ENCODE measurements around the gene KRTAP4-3. TPM values are rescaled to one million over a fixed set of nuclear protein-coding genes. Genes with fewer than 3 reads are reported as not detected.
"Not testable (repeated sequence)": the region's sequence is repeated elsewhere in the genome, so short reads cannot be mapped to it uniquely, and the experiment has no call there.

KRTAP4-3 gene
- total and polyA plus RNA-seq, 5 donors from 2014 or later, result not detected

DNA sequence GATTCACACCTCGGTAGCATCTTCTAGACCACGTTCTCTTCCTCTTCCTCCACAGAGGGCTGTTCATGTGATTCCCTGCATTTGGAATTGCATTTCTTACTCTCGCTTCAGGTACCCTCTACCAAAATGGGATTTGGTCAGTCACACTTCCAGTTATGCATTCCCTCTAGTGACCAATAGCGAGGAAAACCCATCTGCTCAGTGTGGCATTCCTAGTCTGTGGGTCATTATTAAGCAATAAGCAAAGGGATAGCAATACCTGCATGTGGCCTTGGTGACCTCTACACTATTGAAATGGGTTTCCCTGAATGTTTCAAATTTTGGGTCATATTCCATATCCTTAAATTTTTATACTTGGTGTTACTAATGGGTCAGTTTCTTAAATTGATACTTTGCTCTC lies 18.0 kb downstream of the KRTAP4-3 start:
- ATAC-seq (ENCODE audit: low read depth in 2 of 2), result no peak
- Mint-ChIP-seq H3K4me1 (peaks cover 0 to 2% (median 0%) of the 10 kb centered on the region in 4 donors), H3K36me3 (no peaks in the 10 kb centered on the region), H3K27ac (no peak overlapping the region), H3K4me3 (no peak overlapping the region), H3K9me3 (peaks cover 0 to 3% (median 0%) of the 10 kb centered on the region in 7 donors), H3K27me3 (peaks cover 18% of the 10 kb centered on the region)
- H3K9me3 ChIP-seq (ENCODE audit: control insufficient read depth in 2 of 2, low read length in 2 of 2), result no peaks in the 10 kb centered on the region
- H3K27ac ChIP-seq (ENCODE audit: insufficient read depth, low read length, poor library complexity, severe bottlenecking), result no peak overlapping the region
- H3K36me3 ChIP-seq (ENCODE audit: control insufficient read depth, insufficient read depth, low read length), result no peaks in the 10 kb centered on the region
- H3K27me3 ChIP-seq (ENCODE audit: control insufficient read depth, insufficient read depth, low read length), result peaks cover 8% of the 10 kb centered on the region
- no peak overlapping the region for H3K4me3 ChIP-seq (ENCODE audit: low read depth, low read length)
- no peak for DNase-seq
- no peaks in the 10 kb centered on the region for H3K4me1 ChIP-seq (ENCODE audit: control insufficient read depth, insufficient read depth, low read length, poor library complexity, severe bottlenecking)

DNA sequence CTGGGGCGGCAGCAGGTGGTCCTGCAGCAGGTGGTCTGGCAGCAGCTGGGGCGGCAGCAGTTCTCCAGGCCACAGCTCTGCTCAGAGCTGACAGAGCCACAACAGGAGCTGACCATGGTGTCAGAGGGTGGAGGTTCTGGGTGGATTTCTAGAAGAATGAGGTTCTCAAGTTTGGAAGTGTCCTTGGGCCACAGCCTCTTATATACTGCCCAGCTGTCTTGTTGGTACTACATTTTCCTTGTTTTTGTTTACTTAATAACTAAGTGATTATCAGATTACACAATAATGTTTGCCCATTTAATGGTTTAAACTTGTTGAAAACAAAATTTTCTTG lies 18.4 kb downstream of the KRTAP4-3 start, which contains the start of gene KRTAP4-5:
Gene KRTAP4-5, minus strand, starts transcription at position 174 of the 334 bp plus-strand sequence. Its CDS starts 58 bp downstream, at position 116.
- Mint-ChIP-seq H3K36me3 (no peaks in the 10 kb centered on the region), H3K27ac (peak within 1 kb of the TSS in 1 of 3 donors; percentile 27), H3K4me1 (peaks cover 0 to 2% (median 0%) of the 10 kb centered on the region in 4 donors), H3K27me3 (peaks cover 20% of the 10 kb centered on the region), H3K9me3 (peaks cover 0 to 4% (median 0%) of the 10 kb centered on the region in 7 donors), H3K4me3 (no peak within 1 kb of the TSS)
- peaks cover 6% of the 10 kb centered on the region for H3K27me3 ChIP-seq (ENCODE audit: control insufficient read depth, insufficient read depth, low read length)
- no peak within 1 kb of the TSS for H3K27ac ChIP-seq (ENCODE audit: insufficient read depth, low read length, poor library complexity, severe bottlenecking)
- no peaks in the 10 kb centered on the region for H3K36me3 ChIP-seq (ENCODE audit: control insufficient read depth, insufficient read depth, low read length)
- no peak for DNase-seq
- H3K9me3 ChIP-seq (ENCODE audit: control insufficient read depth in 2 of 2, low read length in 2 of 2), result no peaks in the 10 kb centered on the region
- ATAC-seq (ENCODE audit: low read depth in 2 of 2), result no peak
- no peaks in the 10 kb centered on the region for H3K4me1 ChIP-seq (ENCODE audit: control insufficient read depth, insufficient read depth, low read length, poor library complexity, severe bottlenecking)
- no peak within 1 kb of the TSS for H3K4me3 ChIP-seq (ENCODE audit: low read depth, low read length)

DNA sequence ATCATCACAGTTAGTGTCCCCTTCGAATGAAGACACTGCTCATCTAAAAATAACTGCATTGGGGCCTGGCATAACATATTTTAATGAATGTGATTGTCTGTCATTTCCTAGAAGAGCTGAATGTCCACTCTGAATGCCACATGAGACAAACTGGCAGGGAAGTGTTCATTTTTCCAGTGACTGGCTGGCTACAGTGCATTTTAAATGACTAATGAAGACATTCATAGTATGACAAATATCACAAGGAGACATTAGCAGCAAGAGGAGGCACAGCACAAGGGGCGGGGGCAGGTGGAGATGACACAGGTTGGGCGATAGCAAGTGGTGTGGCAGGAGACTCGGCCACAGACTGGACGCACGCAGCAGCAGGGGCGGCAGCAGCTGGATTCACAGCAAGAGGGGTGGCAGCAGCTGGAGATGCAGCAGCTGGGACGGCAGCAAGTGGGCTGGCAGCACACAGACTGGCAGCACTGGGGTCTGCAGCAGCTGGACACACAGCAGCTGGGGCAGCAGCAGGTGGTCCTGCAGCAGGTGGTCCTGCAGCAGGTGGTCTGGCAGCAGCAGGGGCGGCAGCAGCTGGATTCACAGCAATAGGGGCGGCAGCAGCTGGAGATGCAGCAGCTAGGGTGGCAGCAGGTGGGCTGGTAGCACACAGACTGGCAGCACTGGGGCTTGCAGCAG lies 18.9 kb downstream of the KRTAP4-3 start:
- not testable (repeated sequence) for H3K36me3 ChIP-seq (ENCODE audit: control insufficient read depth, insufficient read depth, low read length); ATAC-seq (ENCODE audit: low read depth in 2 of 2); H3K4me1 Mint-ChIP-seq; H3K9me3 Mint-ChIP-seq; H3K27me3 ChIP-seq (ENCODE audit: control insufficient read depth, insufficient read depth, low read length); H3K36me3 Mint-ChIP-seq; H3K4me1 ChIP-seq (ENCODE audit: control insufficient read depth, insufficient read depth, low read length, poor library complexity, severe bottlenecking); H3K4me3 ChIP-seq (ENCODE audit: low read depth, low read length); DNase-seq; H3K27ac ChIP-seq (ENCODE audit: insufficient read depth, low read length, poor library complexity, severe bottlenecking); H3K9me3 ChIP-seq (ENCODE audit: control insufficient read depth in 2 of 2, low read length in 2 of 2); H3K4me3 Mint-ChIP-seq
- Mint-ChIP-seq H3K27me3 (peaks cover 18% of the 10 kb centered on the region), H3K27ac (peak overlapping the region in 1 of 3 donors; percentile 27)

DNA sequence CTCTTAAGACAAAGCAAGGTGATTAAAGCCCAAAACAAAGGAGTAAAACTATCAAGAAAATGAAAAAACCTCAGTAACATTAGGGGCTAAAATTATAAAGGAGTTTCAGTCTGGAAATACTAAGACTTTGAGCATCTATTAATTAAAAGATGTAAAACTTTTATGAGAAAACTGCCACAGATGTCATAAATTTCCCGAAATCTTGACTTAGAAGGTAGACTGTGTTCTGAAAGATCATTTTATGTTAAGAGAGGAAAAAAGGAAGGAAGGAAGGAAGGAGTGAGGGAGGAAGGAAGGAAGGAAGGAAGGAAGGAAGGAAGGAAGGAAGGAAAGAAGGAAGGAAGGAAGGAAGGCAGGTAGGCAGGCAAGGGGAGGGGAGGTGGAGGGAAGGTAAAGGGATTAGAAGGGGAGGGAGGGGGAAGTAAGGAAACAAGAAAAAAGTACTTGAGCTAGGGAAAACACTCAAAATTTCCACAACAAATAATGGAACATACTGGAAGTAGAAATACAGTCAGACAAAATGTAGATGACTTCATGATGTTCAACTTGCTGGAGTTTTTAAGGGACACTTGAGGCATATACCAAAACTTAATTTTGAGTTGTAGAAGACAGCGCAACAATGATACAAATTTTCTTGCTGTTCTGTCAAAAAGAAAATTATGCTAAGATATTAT lies 20.4 kb downstream of the KRTAP4-3 start:
- Histone ChIP-seq H3K27me3 (ENCODE audit: control insufficient read depth, insufficient read depth, low read length) (peaks cover 4% of the 10 kb centered on the region), H3K9me3 (ENCODE audit: control insufficient read depth in 2 of 2, low read length in 2 of 2) (peaks cover 7 to 9% of the 10 kb centered on the region in 2 experiments), H3K36me3 (ENCODE audit: control insufficient read depth, insufficient read depth, low read length) (no peaks in the 10 kb centered on the region), H3K4me1 (ENCODE audit: control insufficient read depth, insufficient read depth, low read length, poor library complexity, severe bottlenecking) (no peaks in the 10 kb centered on the region), H3K27ac (ENCODE audit: insufficient read depth, low read length, poor library complexity, severe bottlenecking) (no peak overlapping the region), H3K4me3 (ENCODE audit: low read depth, low read length) (no peak overlapping the region)
- Mint-ChIP-seq H3K36me3 (no peaks in the 10 kb centered on the region), H3K27ac (no peak overlapping the region), H3K4me1 (peaks cover 0 to 2% (median 0%) of the 10 kb centered on the region in 4 donors), H3K4me3 (no peak overlapping the region), H3K9me3 (peaks cover 3 to 15% (median 7%) of the 10 kb centered on the region in 7 donors), H3K27me3 (peaks cover 11% of the 10 kb centered on the region)
- no peak for DNase-seq
- ATAC-seq (ENCODE audit: low read depth in 2 of 2), result no peak

DNA sequence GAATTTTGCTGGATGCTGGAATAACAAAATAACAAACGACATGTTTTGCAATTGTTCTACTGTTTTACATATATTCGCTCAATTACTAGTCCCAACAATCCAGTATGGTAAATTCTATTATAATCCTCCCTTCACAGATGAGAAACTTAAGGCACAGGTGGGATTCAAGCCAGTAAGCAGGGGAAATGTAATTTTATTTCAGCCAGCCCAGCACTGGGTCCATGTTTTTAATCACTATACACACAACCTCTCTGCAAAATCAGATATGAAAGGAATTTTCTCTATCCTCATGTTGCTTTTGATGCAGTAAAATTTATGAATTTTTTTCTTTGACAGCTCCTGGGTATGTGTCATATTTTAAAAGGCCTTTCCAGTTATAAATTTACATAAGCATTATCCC lies 22.8 kb downstream of the KRTAP4-3 start:
- DNase-seq, result no peak
- Mint-ChIP-seq H3K27ac (peak overlapping the region in 1 of 3 donors; percentile 43), H3K36me3 (no peaks in the 10 kb centered on the region), H3K27me3 (peaks cover 11% of the 10 kb centered on the region), H3K9me3 (peaks cover 3 to 26% (median 12%) of the 10 kb centered on the region in 7 donors), H3K4me3 (no peak overlapping the region), H3K4me1 (peaks cover 0 to 2% (median 0%) of the 10 kb centered on the region in 4 donors)
- H3K9me3 ChIP-seq (ENCODE audit: control insufficient read depth in 2 of 2, low read length in 2 of 2), result peaks cover 9 to 12% of the 10 kb centered on the region in 2 experiments
- H3K4me3 ChIP-seq (ENCODE audit: low read depth, low read length), result no peak overlapping the region
- no peaks in the 10 kb centered on the region for H3K4me1 ChIP-seq (ENCODE audit: control insufficient read depth, insufficient read depth, low read length, poor library complexity, severe bottlenecking)
- H3K27me3 ChIP-seq (ENCODE audit: control insufficient read depth, insufficient read depth, low read length), result peaks cover 6% of the 10 kb centered on the region
- no peak overlapping the region for H3K27ac ChIP-seq (ENCODE audit: insufficient read depth, low read length, poor library complexity, severe bottlenecking)
- ATAC-seq (ENCODE audit: low read depth in 2 of 2), result no peak
- H3K36me3 ChIP-seq (ENCODE audit: control insufficient read depth, insufficient read depth, low read length), result no peaks in the 10 kb centered on the region

DNA sequence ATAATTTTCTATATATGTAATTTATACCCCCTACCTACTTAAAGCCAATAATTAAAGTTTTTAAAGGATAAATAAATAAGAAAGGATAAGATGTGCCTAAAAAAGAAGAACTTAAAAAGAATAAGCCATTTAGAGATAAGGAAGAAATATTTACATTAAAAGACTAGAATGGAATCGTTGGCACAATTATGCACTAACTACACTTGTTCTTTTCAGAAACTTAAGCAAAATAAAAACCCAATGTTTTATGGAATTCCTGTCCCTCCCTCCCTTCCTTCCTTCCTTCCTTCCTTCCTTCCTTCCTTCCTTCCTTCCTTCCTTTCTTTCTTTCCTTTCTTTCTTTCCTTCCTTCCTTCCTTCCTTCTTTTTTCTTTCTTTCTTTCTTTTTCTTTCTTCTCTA lies 23.2 kb downstream of the KRTAP4-3 start:
- H3K27me3 Mint-ChIP-seq, result peaks cover 11% of the 10 kb centered on the region
- ATAC-seq (ENCODE audit: low read depth in 2 of 2), result no peak

DNA sequence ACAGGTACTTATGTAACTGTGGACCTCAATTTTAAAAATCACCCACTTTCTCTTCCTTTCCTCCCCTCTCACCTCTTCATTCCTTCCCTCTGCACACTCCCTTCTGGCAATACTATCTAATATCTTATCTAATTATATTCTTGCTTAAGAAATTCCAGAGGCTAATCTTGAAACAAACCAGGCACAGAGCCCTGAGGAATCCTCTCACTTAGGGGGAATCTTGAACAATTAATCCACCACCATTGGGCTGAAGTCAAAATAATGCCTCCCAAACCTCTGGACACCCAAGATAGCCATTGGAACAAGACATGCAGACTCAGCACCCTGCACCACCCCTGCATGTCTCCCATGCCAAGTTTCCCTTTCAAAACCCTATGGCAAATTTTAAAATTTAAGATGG lies 26.7 kb downstream of the KRTAP4-3 start:
- no peaks in the 10 kb centered on the region for H3K36me3 ChIP-seq (ENCODE audit: control insufficient read depth, insufficient read depth, low read length)
- Mint-ChIP-seq H3K4me3 (no peak overlapping the region), H3K27ac (no peak overlapping the region), H3K9me3 (peaks cover 6 to 26% (median 14%) of the 10 kb centered on the region in 7 donors), H3K27me3 (peaks cover 11% of the 10 kb centered on the region), H3K36me3 (peaks cover 3% of the 10 kb centered on the region), H3K4me1 (no peaks in the 10 kb centered on the region)
- ATAC-seq (ENCODE audit: low read depth in 2 of 2) (no peak), DNase-seq (no peak)
- no peak overlapping the region for H3K4me3 ChIP-seq (ENCODE audit: low read depth, low read length)
- H3K27ac ChIP-seq (ENCODE audit: insufficient read depth, low read length, poor library complexity, severe bottlenecking), result no peak overlapping the region
- H3K9me3 ChIP-seq (ENCODE audit: control insufficient read depth in 2 of 2, low read length in 2 of 2), result peaks cover 9 to 12% of the 10 kb centered on the region in 2 experiments
- no peaks in the 10 kb centered on the region for H3K4me1 ChIP-seq (ENCODE audit: control insufficient read depth, insufficient read depth, low read length, poor library complexity, severe bottlenecking)
- H3K27me3 ChIP-seq (ENCODE audit: control insufficient read depth, insufficient read depth, low read length), result peaks cover 3% of the 10 kb centered on the region

More for the DNA sequence above, 23.2 kb downstream of the KRTAP4-3 start:
- Histone ChIP-seq H3K9me3 (ENCODE audit: control insufficient read depth in 2 of 2, low read length in 2 of 2) (peaks cover 9 to 12% of the 10 kb centered on the region in 2 experiments), H3K4me1 (ENCODE audit: control insufficient read depth, insufficient read depth, low read length, poor library complexity, severe bottlenecking) (no peaks in the 10 kb centered on the region), H3K27me3 (ENCODE audit: control insufficient read depth, insufficient read depth, low read length) (peaks cover 4% of the 10 kb centered on the region), H3K27ac (ENCODE audit: insufficient read depth, low read length, poor library complexity, severe bottlenecking) (no peak overlapping the region), H3K4me3 (ENCODE audit: low read depth, low read length) (no peak overlapping the region), H3K36me3 (ENCODE audit: control insufficient read depth, insufficient read depth, low read length) (no peaks in the 10 kb centered on the region)
- no peak for DNase-seq
- H3K9me3 Mint-ChIP-seq, result peaks cover 3 to 26% (median 12%) of the 10 kb centered on the region in 7 donors
- H3K36me3 Mint-ChIP-seq, result no peaks in the 10 kb centered on the region
- H3K27ac Mint-ChIP-seq, result peak overlapping the region in 1 of 3 donors; percentile 43
- H3K4me3 Mint-ChIP-seq, result no peak overlapping the region
- H3K4me1 Mint-ChIP-seq, result peaks cover 0 to 2% (median 0%) of the 10 kb centered on the region in 4 donors

Data from CD4-positive, CD25-positive, alpha-beta regulatory T cell (primary cell).